Muscle of leg (tissue), 11 donors: ENCODE data around the gene CDK8. TPM values are rescaled to one million over a fixed set of nuclear protein-coding genes. Genes with fewer than 3 reads are reported as not detected.

Experiments used
- DNase-seq: peaks from one replicate; pipeline ENCODE4 v3.0.0; 2013
- H3K27ac ChIP-seq: one replicate; pipeline ENCODE4 v1.5.1; 2013; ENCODE audit warnings: mild to moderate bottlenecking, low read length, control low read depth
- H3K27me3 ChIP-seq: one replicate; pipeline ENCODE4 v1.6.1; 2013; ENCODE audit warnings: low read length; ENCODE audit not compliant: control insufficient read depth, insufficient read depth
- H3K36me3 ChIP-seq: one replicate; pipeline ENCODE4 v1.6.1; 2013; ENCODE audit warnings: low read length; ENCODE audit not compliant: control insufficient read depth, insufficient read depth
- H3K4me1 ChIP-seq: one replicate; pipeline ENCODE4 v1.6.1; 2013; ENCODE audit warnings: low read length; ENCODE audit not compliant: control insufficient read depth, insufficient read depth
- H3K4me3 ChIP-seq: one replicate; pipeline ENCODE4 v1.5.1; 2013; ENCODE audit warnings: low read length, control low read depth
- H3K9me3 ChIP-seq: replicated peaks from 2 replicates; pipeline ENCODE4 v1.6.1; 2013; ENCODE audit warnings: low read depth, low read length; ENCODE audit not compliant: control insufficient read depth
- WGBS: methylation state at CpG from one replicate; pipeline ENCODE4 v1.1.5; 2013; ENCODE audit warnings: missing lambda C conversion rate; ENCODE audit not compliant: insufficient coverage; 5-methylcytosine and 5-hydroxymethylcytosine counted together
- polyA plus RNA-seq, 8 donors: library from polyadenylated mRNA; unstranded; fragments of 120-200 nt; gene quantifications; one replicate each; pipeline versions ENCODE4 v1.2.1 to v1.2.3, GENCODE V29; 2013; ENCODE audit warnings: inconsistent platforms in 1 of 8, low replicate concordance in 1 of 8; ENCODE audit not compliant: insufficient read length in 8 of 8, insufficient read depth in 1 of 8
- total RNA-seq: library from RNA; stranded (reverse); fragments of 120-200 nt; gene quantifications from one replicate; pipeline ENCODE4 v1.2.4, GENCODE V29; 2013

CDK8 gene
- total and polyA plus RNA-seq, 9 donors, result 17.3 to 30.0 (median 24.3) TPM

DNA sequence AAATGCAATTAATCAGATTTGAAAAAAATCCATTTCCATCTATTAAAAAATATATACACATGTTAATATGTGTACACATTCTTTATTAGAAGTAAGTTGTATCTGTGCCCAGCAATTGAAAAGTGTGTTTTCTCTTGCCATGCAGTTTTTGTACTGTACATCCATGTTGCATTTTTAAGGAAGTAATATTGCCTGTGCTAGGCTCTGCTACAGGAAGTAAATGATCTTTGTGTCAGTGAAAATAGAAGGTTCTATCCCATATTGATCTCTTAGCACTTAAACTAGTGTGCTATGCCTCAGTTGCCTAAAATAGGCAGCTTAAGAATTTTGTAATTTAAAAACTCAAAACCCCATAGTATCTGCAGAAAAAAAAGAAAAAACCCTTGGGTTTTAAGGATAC lies 122.5 kb downstream of the CDK8 start:
- no peaks in the 10 kb centered on the region for H3K9me3 ChIP-seq
- no peak overlapping the region for H3K4me3 ChIP-seq
- H3K27ac ChIP-seq, result no peak overlapping the region
- peaks cover 3% of the 10 kb centered on the region for H3K36me3 ChIP-seq
- no peak for DNase-seq
- H3K4me1 ChIP-seq, result no peaks in the 10 kb centered on the region
- no peaks in the 10 kb centered on the region for H3K27me3 ChIP-seq

DNA sequence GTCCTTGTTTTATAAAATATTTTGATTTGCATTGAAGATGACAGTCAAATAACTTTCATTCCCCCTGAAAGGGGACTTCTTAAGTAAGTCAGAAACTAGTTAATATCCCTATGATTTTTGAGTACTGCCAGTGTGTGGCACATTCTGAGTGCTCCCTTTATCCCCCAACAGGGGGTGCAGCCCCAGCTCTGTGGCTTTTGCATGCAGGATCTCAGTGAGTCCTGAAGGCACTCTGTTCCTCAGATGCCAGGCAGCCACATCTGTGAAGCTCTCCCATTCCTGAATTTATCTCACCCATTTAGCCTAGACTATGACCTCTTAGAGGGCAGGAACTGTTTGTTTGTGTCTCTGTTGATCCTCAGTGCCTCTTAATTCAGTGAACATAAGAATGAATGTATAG lies 123.1 kb downstream of the CDK8 start:
- peak; percentile 15 for DNase-seq
- Histone ChIP-seq H3K27me3 (no peaks in the 10 kb centered on the region), H3K36me3 (peaks cover 3% of the 10 kb centered on the region), H3K9me3 (no peaks in the 10 kb centered on the region), H3K4me1 (no peaks in the 10 kb centered on the region), H3K4me3 (no peak overlapping the region), H3K27ac (no peak overlapping the region)

DNA sequence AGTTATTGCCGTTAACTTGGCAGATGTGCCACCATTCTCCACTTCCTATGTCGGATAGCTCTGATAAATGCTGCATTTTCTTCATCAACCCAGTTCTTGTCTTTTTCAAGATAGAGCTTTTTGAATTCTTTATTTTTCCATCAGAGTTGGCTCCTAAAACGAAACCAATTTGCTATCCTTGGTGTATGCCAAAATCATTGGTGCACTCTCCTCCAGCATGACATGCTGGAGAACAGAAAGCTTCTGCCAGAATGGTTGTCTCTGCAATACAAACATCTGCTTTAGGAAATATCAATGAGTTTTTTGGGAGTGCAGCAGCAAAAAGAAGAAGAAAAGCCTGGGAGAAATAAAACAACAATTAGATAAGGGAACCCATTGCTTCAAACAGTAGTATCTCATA lies 124.2 kb downstream of the CDK8 start:
- 20% methylated on average over 1 of the region's 3 CpGs for WGBS
- no peaks in the 10 kb centered on the region for H3K4me1 ChIP-seq
- H3K9me3 ChIP-seq, result no peaks in the 10 kb centered on the region
- peak; percentile 39 for DNase-seq
- H3K36me3 ChIP-seq, result no peaks in the 10 kb centered on the region
- no peaks in the 10 kb centered on the region for H3K27me3 ChIP-seq
- H3K27ac ChIP-seq, result no peak overlapping the region
- no peak overlapping the region for H3K4me3 ChIP-seq

DNA sequence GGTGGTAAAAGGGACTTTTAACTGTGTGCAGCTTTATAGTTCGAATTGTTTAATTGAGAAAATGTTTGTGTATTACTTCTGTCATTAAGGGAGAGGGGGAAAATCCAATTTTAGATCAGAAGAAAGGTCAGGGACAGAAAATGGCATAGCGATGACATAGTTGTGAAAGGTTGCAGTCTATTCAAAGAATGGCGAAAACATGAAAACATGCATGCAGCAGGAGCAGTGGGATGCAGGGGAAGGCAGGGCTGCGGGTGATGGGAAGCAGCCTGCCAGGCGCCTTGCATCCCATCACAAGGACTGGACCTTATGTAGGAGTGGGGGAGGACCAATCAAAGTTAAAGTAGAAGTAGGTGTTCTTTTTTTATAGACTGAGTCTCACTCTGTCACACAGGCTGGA lies 125.9 kb downstream of the CDK8 start:
- no peaks in the 10 kb centered on the region for H3K4me1 ChIP-seq
- no peaks in the 10 kb centered on the region for H3K9me3 ChIP-seq
- DNase-seq, result no peak
- no peak overlapping the region for H3K4me3 ChIP-seq
- WGBS, result 94% methylated on average over 5 of the region's 5 CpGs
- H3K27me3 ChIP-seq, result no peaks in the 10 kb centered on the region
- no peak overlapping the region for H3K27ac ChIP-seq
- H3K36me3 ChIP-seq, result peaks cover under 1% of the 10 kb centered on the region

DNA sequence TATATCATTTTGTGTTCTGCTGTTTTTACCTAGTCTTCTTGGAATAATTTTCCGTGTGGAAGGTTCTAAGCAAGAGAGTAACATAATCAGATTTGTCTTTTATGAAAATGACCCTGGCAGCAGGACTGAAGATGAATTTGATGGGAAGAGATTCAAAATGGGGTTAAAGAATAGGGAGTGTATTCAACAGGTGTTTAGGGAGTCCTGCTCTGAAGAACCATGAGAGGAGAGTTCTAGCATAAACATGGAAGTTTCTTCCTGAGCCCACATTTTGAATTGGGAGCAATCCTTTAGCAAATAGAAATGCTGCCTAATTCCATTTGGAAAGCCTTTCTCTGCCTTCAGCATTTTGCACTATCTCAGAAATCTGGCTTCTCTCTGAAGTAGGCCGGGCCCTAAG lies 127.0 kb downstream of the CDK8 start:
- no peak overlapping the region for H3K4me3 ChIP-seq
- H3K4me1 ChIP-seq, result no peaks in the 10 kb centered on the region
- no peak overlapping the region for H3K27ac ChIP-seq
- 83% methylated on average over 1 of the region's 2 CpGs for WGBS
- H3K9me3 ChIP-seq, result no peaks in the 10 kb centered on the region
- peaks cover 7% of the 10 kb centered on the region for H3K36me3 ChIP-seq
- H3K27me3 ChIP-seq, result no peaks in the 10 kb centered on the region
- no peak for DNase-seq

DNA sequence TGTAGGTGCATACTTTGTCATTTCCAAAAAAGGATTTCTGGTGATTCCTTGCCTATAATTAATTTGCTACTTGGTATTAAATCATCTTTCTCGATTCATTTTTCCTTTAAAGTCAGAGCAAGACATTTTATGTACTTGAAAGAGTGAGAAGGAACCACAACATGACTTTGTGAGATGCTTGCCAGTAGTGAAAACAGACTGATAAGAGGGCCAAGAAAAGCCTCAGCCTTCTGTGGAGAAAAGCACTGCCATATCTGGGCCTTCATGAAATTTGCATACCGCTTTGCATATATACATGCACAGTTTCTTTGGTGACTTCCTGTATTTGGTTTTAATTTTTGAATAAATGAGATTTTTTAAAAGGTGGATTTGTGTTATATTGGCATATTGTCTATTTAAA lies 128.4 kb downstream of the CDK8 start:
- Histone ChIP-seq H3K27me3 (no peaks in the 10 kb centered on the region), H3K4me1 (no peaks in the 10 kb centered on the region), H3K4me3 (no peak overlapping the region), H3K27ac (no peak overlapping the region), H3K9me3 (no peaks in the 10 kb centered on the region), H3K36me3 (peaks cover 10% of the 10 kb centered on the region)
- peak; percentile 6 for DNase-seq
- WGBS, result no CpG with 5 or more reads among the region's 2 CpGs

DNA sequence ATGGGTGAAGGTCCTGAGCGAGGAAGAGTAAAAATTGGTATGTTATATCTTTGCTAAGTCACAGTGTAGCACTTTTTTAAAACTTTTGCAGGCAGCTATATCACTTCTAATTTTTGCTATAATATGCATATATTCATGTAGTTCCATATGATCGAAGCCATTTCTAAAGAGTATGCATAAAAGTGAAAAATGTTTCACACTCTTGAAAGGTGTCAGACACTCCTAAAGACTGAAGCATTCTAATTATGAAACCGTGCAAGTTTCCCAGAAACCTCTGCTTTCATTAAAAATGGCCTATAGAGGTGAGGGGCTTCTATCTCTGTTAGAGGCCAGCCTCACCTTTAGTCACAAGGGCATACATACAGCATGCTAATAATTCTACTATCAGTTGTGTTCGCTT lies 128.9 kb downstream of the CDK8 start:
- no peaks in the 10 kb centered on the region for H3K9me3 ChIP-seq
- no peaks in the 10 kb centered on the region for H3K27me3 ChIP-seq
- H3K27ac ChIP-seq, result no peak overlapping the region
- whole genome bisulfite sequencing, result no CpG with 5 or more reads among the region's 4 CpGs
- H3K4me3 ChIP-seq, result no peak overlapping the region
- H3K36me3 ChIP-seq, result peaks cover 14% of the 10 kb centered on the region
- DNase-seq, result no peak
- no peaks in the 10 kb centered on the region for H3K4me1 ChIP-seq

DNA sequence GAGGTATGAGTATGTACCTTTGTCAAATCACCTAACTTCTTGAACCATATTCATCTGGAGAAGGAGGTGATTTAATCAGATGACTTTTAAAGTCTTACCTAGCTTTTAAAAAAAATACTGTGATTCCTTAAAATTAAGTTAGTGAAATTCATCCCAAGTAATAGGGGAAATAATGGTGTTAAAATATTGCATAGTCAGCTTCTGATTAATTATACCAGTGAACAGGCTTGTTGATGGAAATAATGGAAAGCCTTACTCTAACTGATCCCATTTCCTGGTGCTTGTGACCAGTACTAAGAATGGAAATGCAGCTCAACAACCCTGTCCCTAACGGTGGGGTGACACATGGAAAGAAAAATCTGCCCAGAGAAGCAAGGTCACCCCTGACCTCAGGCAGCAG lies 130.7 kb downstream of the CDK8 start:
- 100% methylated on average over 1 of the region's 1 CpG for WGBS
- H3K4me1 ChIP-seq, result no peaks in the 10 kb centered on the region
- H3K9me3 ChIP-seq, result no peaks in the 10 kb centered on the region
- no peaks in the 10 kb centered on the region for H3K27me3 ChIP-seq
- H3K27ac ChIP-seq, result no peak overlapping the region
- no peak overlapping the region for H3K4me3 ChIP-seq
- peaks cover 24% of the 10 kb centered on the region for H3K36me3 ChIP-seq
- no peak for DNase-seq

DNA sequence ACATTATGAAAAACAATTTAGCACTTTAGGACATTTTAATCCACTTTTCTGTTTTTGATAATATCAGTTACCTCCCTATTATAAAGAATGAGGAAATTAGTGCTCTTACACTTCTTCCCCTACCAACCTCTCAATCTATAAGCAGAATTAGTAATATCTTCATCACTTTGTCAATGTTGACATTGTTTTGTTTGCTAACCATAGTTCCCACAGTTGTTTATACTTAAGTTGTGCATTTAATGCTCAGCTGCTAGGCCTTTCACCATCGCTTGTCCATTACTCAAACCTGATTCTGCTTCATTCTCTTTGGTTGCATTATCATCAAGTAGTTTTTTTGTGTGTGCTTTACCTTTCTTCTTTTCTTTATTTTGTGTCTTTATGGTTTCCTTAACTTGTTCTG lies 132.1 kb downstream of the CDK8 start:
- no peaks in the 10 kb centered on the region for H3K27me3 ChIP-seq
- H3K9me3 ChIP-seq, result no peaks in the 10 kb centered on the region
- no peak overlapping the region for H3K27ac ChIP-seq
- H3K4me1 ChIP-seq, result no peaks in the 10 kb centered on the region
- H3K4me3 ChIP-seq, result no peak overlapping the region
- no peak for DNase-seq
- WGBS, result no CpG with 5 or more reads among the region's 1 CpG
- H3K36me3 ChIP-seq, result peaks cover 30% of the 10 kb centered on the region

DNA sequence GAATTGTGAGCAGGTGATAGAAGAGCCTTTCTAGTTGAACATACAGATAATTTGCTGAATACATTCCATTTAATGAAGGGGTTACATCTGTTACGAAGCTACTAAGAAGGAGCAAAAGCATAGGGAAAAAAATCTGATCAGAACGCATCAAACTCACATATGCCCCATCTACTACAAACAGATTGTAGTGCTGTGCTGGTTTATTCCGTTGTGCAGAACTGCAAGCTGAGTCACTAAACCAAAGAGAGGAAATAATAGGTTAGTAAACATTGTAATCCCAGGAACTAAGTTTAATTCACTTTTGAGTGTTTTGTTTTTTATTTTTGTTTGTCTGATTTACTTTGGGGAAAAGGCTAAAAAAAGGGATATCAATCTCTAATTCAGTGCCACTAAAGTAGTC lies 136.3 kb downstream of the CDK8 start:
- Histone ChIP-seq H3K9me3 (no peaks in the 10 kb centered on the region), H3K27me3 (no peaks in the 10 kb centered on the region), H3K4me1 (no peaks in the 10 kb centered on the region), H3K27ac (no peak overlapping the region), H3K4me3 (no peak overlapping the region), H3K36me3 (peaks cover 26% of the 10 kb centered on the region)
- no CpG with 5 or more reads among the region's 3 CpGs for WGBS
- no peak for DNase-seq

DNA sequence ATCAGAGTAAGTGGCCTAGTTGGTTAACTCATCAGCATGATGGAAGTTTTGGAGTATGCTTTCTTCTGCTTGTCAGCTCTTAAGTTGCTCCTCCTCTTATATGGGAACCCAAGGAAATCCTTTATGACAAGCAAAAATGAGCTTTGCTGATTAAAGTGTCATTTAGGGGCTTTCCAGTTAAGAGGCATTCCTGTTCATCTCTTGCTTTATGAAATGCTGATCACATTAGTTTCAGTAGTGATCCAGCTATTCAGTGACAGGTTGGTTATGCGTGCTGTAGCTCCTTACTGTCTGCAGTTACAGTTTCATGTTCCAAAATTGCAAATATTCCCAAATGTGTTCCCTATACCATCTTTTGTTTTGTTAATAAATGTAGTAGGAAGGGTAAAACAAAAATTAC lies 146.6 kb downstream of the CDK8 start:
- Histone ChIP-seq H3K27me3 (no peaks in the 10 kb centered on the region), H3K9me3 (no peaks in the 10 kb centered on the region), H3K27ac (no peak overlapping the region), H3K4me1 (no peaks in the 10 kb centered on the region), H3K4me3 (no peak overlapping the region), H3K36me3 (peaks cover 13% of the 10 kb centered on the region)
- no CpG with 5 or more reads among the region's 1 CpG for WGBS
- no peak for DNase-seq
